Measurements from ENCODE around the gene ZNF668.
A peak's percentile ranks its signal among the peaks of the same experiment; 100 is the strongest.

ZNF668 gene

GRCh38 chr16:31077024-31077423 is 3.0 kb upstream of the ZNF668 start:
- no peak for ATAC-seq
- TF ChIP-seq ESRRG (CRISPR knock-in tag; IDR thresholded peaks at IDR 0.05) (no peak), BACH2 (CRISPR knock-in tag; IDR thresholded peaks at IDR 0.05; ENCODE audit: borderline replicate concordance) (no peak)
- TF ChIP-seq, protein P1, sequence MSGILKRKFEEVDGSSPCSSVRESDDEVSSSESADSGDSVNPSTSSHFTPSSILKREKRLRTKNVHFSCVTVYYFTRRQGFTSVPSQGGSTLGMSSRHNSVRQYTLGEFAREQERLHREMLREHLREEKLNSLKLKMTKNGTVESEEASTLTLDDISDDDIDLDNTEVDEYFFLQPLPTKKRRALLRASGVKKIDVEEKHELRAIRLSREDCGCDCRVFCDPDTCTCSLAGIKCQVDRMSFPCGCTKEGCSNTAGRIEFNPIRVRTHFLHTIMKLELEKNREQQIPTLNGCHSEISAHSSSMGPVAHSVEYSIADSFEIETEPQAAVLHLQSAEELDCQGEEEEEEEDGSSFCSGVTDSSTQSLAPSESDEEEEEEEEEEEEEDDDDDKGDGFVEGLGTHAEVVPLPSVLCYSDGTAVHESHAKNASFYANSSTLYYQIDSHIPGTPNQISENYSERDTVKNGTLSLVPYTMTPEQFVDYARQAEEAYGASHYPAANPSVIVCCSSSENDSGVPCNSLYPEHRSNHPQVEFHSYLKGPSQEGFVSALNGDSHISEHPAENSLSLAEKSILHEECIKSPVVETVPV (CRISPR knock-in tag; IDR thresholded peaks at IDR 0.05), result no peak

DNA sequence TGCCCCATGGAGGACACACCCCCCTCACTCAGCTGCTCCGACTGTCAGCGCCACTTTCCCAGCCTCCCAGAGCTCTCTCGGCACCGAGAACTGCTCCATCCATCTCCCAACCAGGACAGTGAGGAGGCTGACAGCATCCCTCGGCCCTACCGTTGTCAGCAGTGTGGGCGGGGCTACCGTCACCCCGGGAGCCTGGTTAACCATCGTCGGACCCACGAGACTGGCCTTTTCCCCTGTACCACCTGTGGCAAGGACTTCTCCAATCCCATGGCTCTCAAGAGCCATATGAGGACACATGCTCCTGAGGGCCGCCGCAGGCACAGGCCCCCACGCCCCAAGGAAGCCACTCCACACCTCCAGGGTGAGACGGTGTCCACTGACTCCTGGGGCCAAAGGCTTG is 2.3 kb upstream of the ZNF668 start:
- ATAC-seq, result no peak
- TF ChIP-seq ZC3H10 (CRISPR knock-in tag; IDR thresholded peaks at IDR 0.05), result no peak
- no peak for TF ChIP-seq ISL1 (CRISPR knock-in tag; IDR thresholded peaks at IDR 0.05)

DNA sequence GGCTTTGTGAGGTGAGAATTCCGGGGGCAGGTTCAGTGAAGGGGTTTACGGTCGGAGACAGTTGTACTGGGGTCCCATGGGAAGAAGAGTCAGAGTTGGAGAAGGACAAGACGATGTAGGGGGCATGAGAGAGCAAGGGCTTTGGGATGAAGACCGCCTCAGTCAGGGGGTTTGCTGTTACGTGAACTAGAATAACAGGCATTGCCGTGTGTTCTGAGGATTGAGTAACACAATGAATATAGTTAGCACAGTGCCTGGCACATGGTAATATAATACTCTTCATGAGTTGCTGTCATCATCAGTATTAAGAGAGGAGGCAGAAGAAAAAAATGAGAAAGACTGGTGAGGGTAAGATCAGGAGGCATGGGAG is 759 bp upstream of the ZNF668 start:
- no peak for ATAC-seq
- TF ChIP-seq ZFP3 (CRISPR knock-in tag; IDR thresholded peaks at IDR 0.05) (no peak), ZNF70 (CRISPR knock-in tag; IDR thresholded peaks at IDR 0.05) (no peak), GLIS3 (CRISPR knock-in tag; IDR thresholded peaks at IDR 0.05) (no peak), ARNTL (CRISPR knock-in tag; IDR thresholded peaks at IDR 0.05; ENCODE audit: borderline replicate concordance, low read depth) (no peak), BACH2 (CRISPR knock-in tag; IDR thresholded peaks at IDR 0.05; ENCODE audit: borderline replicate concordance) (no peak), CSDC2 (CRISPR knock-in tag; IDR thresholded peaks at IDR 0.05) (no peak), ESRRG (CRISPR knock-in tag; IDR thresholded peaks at IDR 0.05) (no peak), TCF4 (CRISPR knock-in tag; IDR thresholded peaks at IDR 0.05; ENCODE audit: borderline replicate concordance) (no peak), TOX (CRISPR knock-in tag; IDR thresholded peaks at IDR 0.05; ENCODE audit: borderline replicate concordance) (no peak), ISL1 (CRISPR knock-in tag; IDR thresholded peaks at IDR 0.05) (no peak), ZNF565 (CRISPR knock-in tag; conservative IDR thresholded peaks at IDR 0.05; ENCODE audit: low read depth) (no peak), SNAI2 (CRISPR knock-in tag; IDR thresholded peaks at IDR 0.05) (no peak), ZFP30 (CRISPR knock-in tag; IDR thresholded peaks at IDR 0.05) (no peak)
- TF ChIP-seq, protein P2, sequence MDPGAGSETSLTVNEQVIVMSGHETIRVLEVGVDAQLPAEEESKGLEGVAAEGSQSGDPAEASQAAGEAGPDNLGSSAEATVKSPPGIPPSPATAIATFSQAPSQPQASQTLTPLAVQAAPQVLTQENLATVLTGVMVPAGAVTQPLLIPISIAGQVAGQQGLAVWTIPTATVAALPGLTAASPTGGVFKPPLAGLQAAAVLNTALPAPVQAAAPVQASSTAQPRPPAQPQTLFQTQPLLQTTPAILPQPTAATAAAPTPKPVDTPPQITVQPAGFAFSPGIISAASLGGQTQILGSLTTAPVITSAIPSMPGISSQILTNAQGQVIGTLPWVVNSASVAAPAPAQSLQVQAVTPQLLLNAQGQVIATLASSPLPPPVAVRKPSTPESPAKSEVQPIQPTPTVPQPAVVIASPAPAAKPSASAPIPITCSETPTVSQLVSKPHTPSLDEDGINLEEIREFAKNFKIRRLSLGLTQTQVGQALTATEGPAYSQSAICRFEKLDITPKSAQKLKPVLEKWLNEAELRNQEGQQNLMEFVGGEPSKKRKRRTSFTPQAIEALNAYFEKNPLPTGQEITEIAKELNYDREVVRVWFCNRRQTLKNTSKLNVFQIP (CRISPR knock-in tag; IDR thresholded peaks at IDR 0.05; ENCODE audit: borderline replicate concordance, low read depth), result no peak

DNA sequence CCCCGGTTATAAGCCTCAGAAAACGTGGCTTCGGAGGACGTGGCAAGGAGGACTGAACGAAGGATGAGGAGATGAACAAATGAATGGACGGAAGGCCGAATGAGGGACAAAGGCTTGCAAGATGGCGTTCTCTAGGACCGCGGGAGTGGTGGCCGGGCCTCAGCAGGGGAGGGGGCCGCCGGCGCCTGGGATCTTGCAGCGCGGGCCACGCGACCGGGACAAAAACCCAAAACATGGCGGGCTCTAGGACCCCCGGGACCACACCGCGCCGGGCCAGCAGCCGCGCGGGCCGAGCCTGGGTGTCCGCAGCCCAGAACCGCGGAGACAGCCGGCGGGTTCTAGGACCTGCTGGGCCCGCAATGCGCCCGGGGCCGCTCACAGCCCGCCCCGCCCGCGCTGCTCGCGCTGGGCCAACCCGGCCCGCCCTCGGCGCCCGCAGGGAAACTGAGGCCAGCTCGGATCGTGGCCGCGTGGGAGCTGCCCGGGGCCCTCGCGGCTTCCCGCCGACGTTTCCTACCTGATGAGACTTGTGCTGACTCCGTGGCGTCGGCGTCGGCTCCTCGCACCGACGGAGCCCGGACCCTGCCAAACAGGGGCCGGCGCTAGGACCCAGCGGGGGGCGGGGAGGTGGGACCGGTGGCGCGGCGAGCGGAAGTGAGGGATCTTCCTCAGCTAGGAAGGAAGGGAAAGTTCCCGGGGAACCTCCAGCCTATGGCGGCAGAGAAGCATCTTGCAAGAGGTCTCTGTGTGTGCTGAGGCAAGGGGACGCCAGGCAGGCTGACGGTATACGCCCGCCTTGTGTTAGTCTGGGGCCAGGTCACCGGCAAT is 684 bp downstream of the ZNF668 start:
- ATAC-seq, result peak; percentile 82

More for the DNA sequence above, 684 bp downstream of the ZNF668 start:
- TF ChIP-seq SNAI2 (CRISPR knock-in tag; IDR thresholded peaks at IDR 0.05) (0 out of 2 replicates have a peak, but pooled peaks have one; percentile 8), TOX (CRISPR knock-in tag; IDR thresholded peaks at IDR 0.05; ENCODE audit: borderline replicate concordance) (no peak), CSDC2 (CRISPR knock-in tag; IDR thresholded peaks at IDR 0.05) (0 out of 2 replicates have a peak, but pooled peaks have one; percentile 35), ZNF8 (CRISPR knock-in tag; IDR thresholded peaks at IDR 0.05) (no peak), BACH2 (CRISPR knock-in tag; IDR thresholded peaks at IDR 0.05; ENCODE audit: borderline replicate concordance) (no peak), ZFP30 (CRISPR knock-in tag; IDR thresholded peaks at IDR 0.05) (no peak), GLIS3 (CRISPR knock-in tag; IDR thresholded peaks at IDR 0.05) (peak; percentile 87; the same call in 1 of the 2 replicates), ZNF565 (CRISPR knock-in tag; conservative IDR thresholded peaks at IDR 0.05; ENCODE audit: low read depth) (no peak), ZFP3 (CRISPR knock-in tag; IDR thresholded peaks at IDR 0.05) (peak; percentile 22; the same call in 1 of the 2 replicates)
- TF ChIP-seq, protein P2 (CRISPR knock-in tag; IDR thresholded peaks at IDR 0.05; ENCODE audit: borderline replicate concordance, low read depth), result 0 out of 2 replicates have a peak, but pooled peaks have one; percentile 20
- TF ChIP-seq, protein P3, sequence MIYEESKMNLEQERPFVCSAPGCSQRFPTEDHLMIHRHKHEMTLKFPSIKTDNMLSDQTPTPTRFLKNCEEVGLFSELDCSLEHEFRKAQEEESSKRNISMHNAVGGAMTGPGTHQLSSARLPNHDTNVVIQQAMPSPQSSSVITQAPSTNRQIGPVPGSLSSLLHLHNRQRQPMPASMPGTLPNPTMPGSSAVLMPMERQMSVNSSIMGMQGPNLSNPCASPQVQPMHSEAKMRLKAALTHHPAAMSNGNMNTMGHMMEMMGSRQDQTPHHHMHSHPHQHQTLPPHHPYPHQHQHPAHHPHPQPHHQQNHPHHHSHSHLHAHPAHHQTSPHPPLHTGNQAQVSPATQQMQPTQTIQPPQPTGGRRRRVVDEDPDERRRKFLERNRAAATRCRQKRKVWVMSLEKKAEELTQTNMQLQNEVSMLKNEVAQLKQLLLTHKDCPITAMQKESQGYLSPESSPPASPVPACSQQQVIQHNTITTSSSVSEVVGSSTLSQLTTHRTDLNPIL (CRISPR knock-in tag; IDR thresholded peaks at IDR 0.05; ENCODE audit: low read depth), result no peak
